GM12872 (cell line): ENCODE data around the gene HMGN1.

Experiments used
- CTCF ChIP-seq: IDR thresholded peaks from 3 replicates; pipeline ENCODE4 v1.5.1; 2011; ENCODE audit warnings: low read depth, mild to moderate bottlenecking, low read length, moderate library complexity; ENCODE audit not compliant: insufficient read depth

HMGN1 gene

GRCh38 chr21:39387461-39388037 is 38.7 kb upstream of the HMGN1 start:
- no peak for TF ChIP-seq CTCF

GRCh38 chr21:39386899-39387298 is 38.0 kb upstream of the HMGN1 start:
- TF ChIP-seq CTCF, result no peak

GRCh38 chr21:39386194-39386593 is 37.3 kb upstream of the HMGN1 start:
- TF ChIP-seq CTCF, result no peak

GRCh38 chr21:39385299-39386145 is 36.6 kb upstream of the HMGN1 start:
- no peak for TF ChIP-seq CTCF

- TF ChIP-seq CTCF, result no peak
Observed at GRCh38 chr21:39384674-39385298, 35.9 kb upstream of the HMGN1 start.

- TF ChIP-seq CTCF, result no peak
Observed at GRCh38 chr21:39381009-39381408, 32.1 kb upstream of the HMGN1 start.
